ENCODE data around the gene DYDC2.
"Not testable (repeated sequence)": the region's sequence is repeated elsewhere in the genome, so short reads cannot be mapped to it uniquely, and the experiment has no call there.

DYDC2 gene

GRCh38 chr10:80414142-80414895, 57.7 kb downstream of the DYDC2 start:
- DNase-seq = no peak

- DNase-seq = no peak
These were observed 59.3 kb downstream of the DYDC2 start for GRCh38 chr10:80415734-80416478.

DNA sequence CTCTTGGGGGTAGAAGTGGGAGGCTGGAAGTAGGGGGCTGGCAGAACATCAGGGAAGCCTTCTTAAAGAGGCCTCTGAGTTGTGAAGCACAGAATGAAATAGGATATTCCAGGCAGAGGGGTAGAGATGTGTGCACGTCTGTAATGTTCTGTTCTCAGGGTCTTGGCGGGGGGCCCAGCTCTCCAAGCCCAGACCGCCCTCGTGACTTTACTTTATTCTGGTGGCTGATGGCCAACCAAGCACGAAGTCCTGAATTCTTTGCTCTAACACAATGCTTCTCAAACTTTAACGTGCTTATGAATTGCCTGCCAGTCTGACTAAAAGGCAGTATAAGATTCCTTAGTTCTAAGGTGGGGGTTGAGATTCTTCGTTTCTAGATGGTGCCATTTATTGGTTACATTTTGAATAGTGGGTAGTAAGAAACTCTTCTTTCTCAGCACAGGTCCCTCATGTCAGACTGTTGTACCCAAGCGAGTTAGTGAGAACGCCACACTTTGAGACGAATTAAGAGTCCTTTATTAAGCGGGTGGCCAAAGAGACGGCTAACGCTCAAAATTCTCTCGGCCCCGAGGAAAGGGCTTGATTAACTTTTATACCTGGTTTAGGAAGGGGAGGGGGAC, 60.0 kb downstream of the DYDC2 start:
- no peak for DNase-seq

- not testable (repeated sequence) for DNase-seq
These were observed 60.7 kb downstream of the DYDC2 start for GRCh38 chr10:80417256-80417655.
